ENCODE measurements around the gene SFXN5.

SFXN5 gene

GRCh38 chr2:72943540-72944395 is 127.7 kb downstream of the SFXN5 start:
- POLR2A ChIA-PET: no interaction called here
- Histone ChIP-seq H3K36me3 (ENCODE audit: control insufficient read depth in 2 of 2, insufficient read depth in 1 of 2, low read length in 2 of 2) (peaks cover 0 to 2% of the 10 kb centered on the region in 2 experiments; a peak in 1 of 3 replicates), H3K4me3 (ENCODE audit: low read depth, low read length) (no peak overlapping the region), H3K9me3 (ENCODE audit: control insufficient read depth, insufficient read depth, low read depth, low read length) (no peaks in the 10 kb centered on the region), H3K4me1 (ENCODE audit: control insufficient read depth, insufficient read depth, low read length) (peaks cover 5% of the 10 kb centered on the region; the same call in 1 of the 2 replicates), H3K27ac (ENCODE audit: extremely low read depth, low read depth, low read length) (no peak overlapping the region)
- no peak for TF ChIP-seq ZNF114 (tag by site-specific recombination; IDR thresholded peaks at IDR 0.05)
- no peak for TF ChIP-seq YY1 (tag by site-specific recombination; IDR thresholded peaks at IDR 0.05)
- TF ChIP-seq CTCF (tag by site-specific recombination; IDR thresholded peaks at IDR 0.05): no peak
- no peak for TF ChIP-seq ATF2 (tag by site-specific recombination; IDR thresholded peaks at IDR 0.05; ENCODE audit: low read depth)
- TF ChIP-seq ZNF423 (tag by site-specific recombination; IDR thresholded peaks at IDR 0.05): no peak
- no peak for TF ChIP-seq ZNF623 (tag by site-specific recombination; IDR thresholded peaks at IDR 0.05)
- no peak for TF ChIP-seq ZNF354C (tag by site-specific recombination; IDR thresholded peaks at IDR 0.05; ENCODE audit: borderline replicate concordance, low read depth)
- TF ChIP-seq PATZ1 (tag by site-specific recombination; IDR thresholded peaks at IDR 0.05): no peak
- no peak for TF ChIP-seq ZNF18 (tag by site-specific recombination; IDR thresholded peaks at IDR 0.05)
- no peak for TF ChIP-seq KLF1 (tag by site-specific recombination; IDR thresholded peaks at IDR 0.05)
- no peak for TF ChIP-seq ZNF16 (tag by site-specific recombination; IDR thresholded peaks at IDR 0.05; ENCODE audit: low read depth)
- no peak for TF ChIP-seq BCL6B (tag by site-specific recombination; IDR thresholded peaks at IDR 0.05)
- no peak for TF ChIP-seq ZNF830 (tag by site-specific recombination; IDR thresholded peaks at IDR 0.05; ENCODE audit: low read depth)
- TF ChIP-seq GLIS1 (tag by site-specific recombination; IDR thresholded peaks at IDR 0.05): no peak
- CTCF ChIA-PET: interaction anchor here (1.6 to 3.2 kb wide), 2 partner anchors 8 to 50 kb away, joined by 7 to 12 read pairs; no protein-coding TSS in a partner anchor

GRCh38 chr2:72942881-72943418 is 128.6 kb downstream of the SFXN5 start:
- H3K27ac ChIP-seq (ENCODE audit: extremely low read depth, low read depth, low read length): no peak overlapping the region
- no peak overlapping the region for H3K4me3 ChIP-seq (ENCODE audit: low read depth, low read length)
- TF ChIP-seq ZNF239 (tag by site-specific recombination; IDR thresholded peaks at IDR 0.05) (no peak), ZNF639 (tag by site-specific recombination; IDR thresholded peaks at IDR 0.05) (no peak), TCF7L2 (IDR thresholded peaks at IDR 0.05; ENCODE audit: borderline replicate concordance, low read depth, low read length) (no peak), PBX3 (CRISPR knock-in tag; IDR thresholded peaks at IDR 0.05) (no peak), SP2 (tag by site-specific recombination; IDR thresholded peaks at IDR 0.05) (no peak)
- ChIA-PET CTCF (interaction anchor here (3.2 kb wide), 1 partner anchor 49 kb away, joined by 12 read pairs; no protein-coding TSS in a partner anchor), POLR2A (no interaction called here)
- no peaks in the 10 kb centered on the region for H3K9me3 ChIP-seq (ENCODE audit: control insufficient read depth, insufficient read depth, low read depth, low read length)
- H3K4me1 ChIP-seq (ENCODE audit: control insufficient read depth, insufficient read depth, low read length): peaks cover 5% of the 10 kb centered on the region; the same call in 1 of the 2 replicates
- H3K36me3 ChIP-seq (ENCODE audit: control insufficient read depth in 2 of 2, insufficient read depth in 1 of 2, low read length in 2 of 2): peaks cover 0 to 2% of the 10 kb centered on the region in 2 experiments; a peak in 1 of 3 replicates

All from HEK293 (cell line).